ENCODE measurements around the gene PFKFB3.
A peak's percentile ranks its signal among the peaks of the same experiment; 100 is the strongest.
"Not testable (repeated sequence)": the region's sequence is repeated elsewhere in the genome, so short reads cannot be mapped to it uniquely, and the experiment has no call there.

The PFKFB3 gene

DNA sequence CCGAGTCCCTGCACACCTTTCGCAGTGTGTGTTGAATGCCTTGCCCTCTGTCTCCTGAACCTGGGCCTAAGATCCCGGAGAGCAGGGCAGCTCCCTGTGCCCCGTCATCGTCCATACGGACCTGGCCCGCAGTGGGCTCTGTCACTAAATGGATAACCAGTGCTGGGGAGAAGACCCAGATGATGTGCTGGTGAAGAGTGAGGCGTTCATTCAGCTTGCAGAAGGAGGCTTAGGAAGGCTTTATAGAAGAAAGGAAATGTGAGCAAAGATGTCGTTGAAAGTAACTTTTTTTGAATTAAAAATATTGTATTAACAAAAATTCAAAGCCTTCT, 34.4 kb downstream of the PFKFB3 start:
- Mint-ChIP-seq H3K36me3 (peaks cover 45 to 68% of the 10 kb centered on the region in 2 donors), H3K27ac (no peak overlapping the region), H3K4me3 (no peak overlapping the region), H3K27me3 (no peaks in the 10 kb centered on the region), H3K9me3 (no peaks in the 10 kb centered on the region), H3K4me1 (peaks cover 6 to 7% of the 10 kb centered on the region in 2 donors)
- ATAC-seq (replicated peaks) (no peak), DNase-seq (no peak)

GRCh38 chr10:6238587-6239212, 36.0 kb downstream of the PFKFB3 start:
- ATAC-seq (replicated peaks); H3K27me3 Mint-ChIP-seq; H3K27ac Mint-ChIP-seq; H3K4me1 Mint-ChIP-seq; H3K9me3 Mint-ChIP-seq; H3K4me3 Mint-ChIP-seq; DNase-seq: not testable (repeated sequence)
- peaks cover 33 to 61% of the 10 kb centered on the region in 2 donors for H3K36me3 Mint-ChIP-seq

DNA sequence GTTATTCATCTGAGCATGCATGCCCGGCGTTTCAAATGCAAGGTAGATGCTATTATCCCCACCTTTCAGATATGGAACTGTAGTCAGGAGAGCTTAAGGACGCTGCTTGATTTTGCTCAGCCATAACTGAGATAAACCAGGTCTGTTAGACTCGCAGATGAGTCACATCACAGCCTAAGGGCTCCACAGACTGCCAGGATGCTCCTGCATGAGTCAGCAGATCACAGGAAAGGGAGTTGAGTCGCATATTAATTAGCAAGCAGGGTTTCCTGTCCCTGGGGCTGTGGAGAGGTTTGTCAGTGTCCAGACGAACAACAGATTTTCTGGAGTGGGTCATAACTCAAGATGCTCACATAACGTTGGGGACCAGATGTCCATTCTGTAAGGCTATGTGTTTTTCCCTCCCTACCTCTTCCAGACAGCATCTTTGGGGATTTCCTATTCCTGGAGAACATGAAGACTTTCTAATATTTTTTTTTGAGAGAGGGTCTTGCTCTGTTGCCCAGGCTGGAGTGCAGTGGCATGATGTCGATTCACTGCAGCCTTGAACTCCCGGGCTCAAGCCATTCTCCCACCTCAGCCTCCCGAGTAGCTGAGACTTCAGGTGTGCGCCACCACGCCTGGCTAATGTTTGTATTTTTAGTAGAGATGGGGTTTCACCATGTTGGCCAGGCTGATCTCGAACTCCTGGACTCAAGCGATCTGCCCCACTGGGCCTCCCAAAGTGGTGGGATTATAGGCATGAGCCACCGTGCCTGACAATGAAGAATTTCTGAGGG, 36.7 kb downstream of the PFKFB3 start:
- Mint-ChIP-seq H3K4me3 (no peak overlapping the region), H3K27ac (no peak overlapping the region), H3K36me3 (peaks cover 27 to 59% of the 10 kb centered on the region in 2 donors), H3K27me3 (no peaks in the 10 kb centered on the region), H3K9me3 (no peaks in the 10 kb centered on the region), H3K4me1 (peaks cover 6 to 7% of the 10 kb centered on the region in 2 donors)
- ATAC-seq (replicated peaks) (peak; percentile 84 to 90), DNase-seq (peak; percentile 16)

DNA sequence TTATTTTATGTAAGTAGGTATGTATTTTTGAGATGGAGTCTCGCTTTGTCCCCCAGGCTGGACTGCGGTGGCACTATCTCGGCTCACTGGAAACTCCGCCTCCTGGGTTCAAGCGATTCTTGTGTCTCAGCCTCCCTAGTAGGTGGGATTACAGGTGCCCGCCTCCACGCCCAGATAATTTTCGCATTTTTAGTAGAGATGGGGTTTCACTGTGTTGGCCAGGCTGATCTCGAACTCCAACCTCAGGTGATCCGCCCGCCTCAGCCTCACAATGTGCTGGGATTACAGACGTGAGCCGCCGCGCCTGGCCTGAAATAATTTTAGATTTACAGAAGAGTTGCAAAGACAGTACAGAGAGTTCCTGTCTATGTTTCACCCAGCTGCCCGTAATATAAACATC, 37.5 kb downstream of the PFKFB3 start:
- Mint-ChIP-seq H3K4me1 (peaks cover 6 to 7% of the 10 kb centered on the region in 2 donors), H3K9me3 (no peaks in the 10 kb centered on the region), H3K4me3 (no peak overlapping the region), H3K27me3 (no peaks in the 10 kb centered on the region), H3K27ac (no peak overlapping the region), H3K36me3 (peaks cover 26 to 53% of the 10 kb centered on the region in 2 donors)
- ATAC-seq (replicated peaks) (no peak), DNase-seq (no peak)

- ATAC-seq (replicated peaks) (no peak), DNase-seq (no peak)
- Mint-ChIP-seq H3K9me3 (no peaks in the 10 kb centered on the region), H3K4me1 (peaks cover 6 to 7% of the 10 kb centered on the region in 2 donors), H3K27ac (no peak overlapping the region), H3K4me3 (no peak overlapping the region), H3K27me3 (no peaks in the 10 kb centered on the region), H3K36me3 (peaks cover 10 to 41% of the 10 kb centered on the region in 2 donors)
Measured at GRCh38 chr10:6242089-6242488, 39.4 kb downstream of the PFKFB3 start.

- Mint-ChIP-seq H3K27ac (no peak overlapping the region), H3K4me1 (no peaks in the 10 kb centered on the region), H3K36me3 (peaks cover 13 to 30% of the 10 kb centered on the region in 2 donors), H3K9me3 (no peaks in the 10 kb centered on the region), H3K4me3 (no peak overlapping the region), H3K27me3 (no peaks in the 10 kb centered on the region)
- ATAC-seq (replicated peaks) (no peak), DNase-seq (no peak)
Measured at GRCh38 chr10:6244510-6244909, 41.8 kb downstream of the PFKFB3 start.

DNA sequence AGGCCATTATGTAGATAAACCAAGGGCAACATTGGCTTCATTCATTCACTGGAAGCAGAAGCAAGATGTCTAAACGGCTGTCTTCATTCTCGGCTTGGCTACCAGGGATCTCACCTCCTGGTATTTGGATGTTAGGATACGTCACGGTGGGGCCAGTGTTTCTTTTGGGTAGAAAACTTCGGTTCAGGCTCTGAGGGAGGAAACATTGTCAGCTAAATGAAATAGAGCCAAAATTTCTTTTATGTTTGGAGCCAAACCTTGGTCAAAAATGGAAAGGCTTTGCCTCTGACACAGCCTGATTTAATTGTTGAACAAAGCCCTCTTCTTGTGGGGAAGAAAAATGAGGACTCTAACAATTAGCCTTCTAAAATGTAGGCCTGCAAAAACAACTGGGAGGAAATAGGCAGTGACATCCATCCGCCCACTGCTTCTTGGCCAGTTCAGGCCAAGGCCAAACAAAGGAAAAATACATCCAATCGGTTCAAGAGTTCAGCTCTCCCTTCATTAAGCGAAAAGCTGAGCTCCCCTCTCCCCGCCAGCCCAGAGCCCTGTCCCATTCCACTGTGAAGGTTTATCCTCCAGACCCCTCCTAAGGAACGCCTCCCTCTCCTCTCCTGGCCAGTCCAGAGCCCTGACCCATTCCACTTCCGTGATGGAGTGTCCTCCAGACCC, 44.4 kb downstream of the PFKFB3 start:
- ATAC-seq (replicated peaks), result no peak
- Mint-ChIP-seq H3K4me1 (peaks cover 4% of the 10 kb centered on the region in 2 donors), H3K27me3 (no peaks in the 10 kb centered on the region), H3K36me3 (peaks cover 6 to 18% of the 10 kb centered on the region in 2 donors), H3K27ac (no peak overlapping the region), H3K4me3 (no peak overlapping the region), H3K9me3 (no peaks in the 10 kb centered on the region)
- no peak for DNase-seq

- H3K27me3 Mint-ChIP-seq; ATAC-seq (replicated peaks); H3K4me1 Mint-ChIP-seq; H3K27ac Mint-ChIP-seq; DNase-seq; H3K9me3 Mint-ChIP-seq; H3K4me3 Mint-ChIP-seq: not testable (repeated sequence)
- peaks cover 5 to 14% of the 10 kb centered on the region in 2 donors for H3K36me3 Mint-ChIP-seq
Measured at GRCh38 chr10:6248908-6249307, 46.2 kb downstream of the PFKFB3 start.

DNA sequence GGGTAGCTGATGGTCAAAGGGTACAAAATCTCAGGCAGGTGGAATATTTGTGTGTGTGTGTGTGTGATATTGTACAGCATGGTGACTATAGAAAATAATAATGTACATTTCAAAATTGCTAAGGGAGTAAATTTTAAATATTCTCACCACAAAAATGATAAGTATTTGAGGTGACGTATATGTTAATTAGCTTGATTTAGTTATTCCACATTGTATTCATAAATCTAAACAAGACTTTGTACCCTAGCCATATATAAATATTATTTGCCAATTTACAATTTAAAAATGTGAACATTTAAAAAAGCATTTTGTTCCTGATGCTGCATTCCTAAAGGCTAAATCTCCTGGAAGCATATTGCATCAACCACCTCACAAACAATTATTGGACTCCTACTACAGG, 47.0 kb downstream of the PFKFB3 start:
- Mint-ChIP-seq H3K4me3 (no peak overlapping the region), H3K4me1 (peaks cover 11 to 15% of the 10 kb centered on the region in 2 donors), H3K27me3 (no peaks in the 10 kb centered on the region), H3K36me3 (peaks cover 5 to 10% of the 10 kb centered on the region in 2 donors), H3K27ac (no peak overlapping the region), H3K9me3 (no peaks in the 10 kb centered on the region)
- DNase-seq (no peak), ATAC-seq (replicated peaks) (no peak)

GRCh38 chr10:6250745-6251144, 48.0 kb downstream of the PFKFB3 start:
- DNase-seq (no peak), ATAC-seq (replicated peaks) (peak; percentile 38 to 68)
- Mint-ChIP-seq H3K4me3 (no peak overlapping the region), H3K27ac (no peak overlapping the region), H3K36me3 (peaks cover 5 to 10% of the 10 kb centered on the region in 2 donors), H3K9me3 (no peaks in the 10 kb centered on the region), H3K4me1 (peaks cover 11 to 15% of the 10 kb centered on the region in 2 donors), H3K27me3 (no peaks in the 10 kb centered on the region)

- Mint-ChIP-seq H3K27me3 (peaks cover 2 to 4% of the 10 kb centered on the region in 2 donors), H3K27ac (no peak overlapping the region), H3K4me3 (no peak overlapping the region), H3K4me1 (peaks cover 14 to 15% of the 10 kb centered on the region in 2 donors), H3K36me3 (peaks cover 8 to 30% of the 10 kb centered on the region in 2 donors), H3K9me3 (peaks cover 3 to 4% of the 10 kb centered on the region in 2 donors)
- ATAC-seq (replicated peaks) (peak; percentile 84 to 92), DNase-seq (no peak)
Measured at GRCh38 chr10:6254201-6254600, 51.5 kb downstream of the PFKFB3 start.

DNA sequence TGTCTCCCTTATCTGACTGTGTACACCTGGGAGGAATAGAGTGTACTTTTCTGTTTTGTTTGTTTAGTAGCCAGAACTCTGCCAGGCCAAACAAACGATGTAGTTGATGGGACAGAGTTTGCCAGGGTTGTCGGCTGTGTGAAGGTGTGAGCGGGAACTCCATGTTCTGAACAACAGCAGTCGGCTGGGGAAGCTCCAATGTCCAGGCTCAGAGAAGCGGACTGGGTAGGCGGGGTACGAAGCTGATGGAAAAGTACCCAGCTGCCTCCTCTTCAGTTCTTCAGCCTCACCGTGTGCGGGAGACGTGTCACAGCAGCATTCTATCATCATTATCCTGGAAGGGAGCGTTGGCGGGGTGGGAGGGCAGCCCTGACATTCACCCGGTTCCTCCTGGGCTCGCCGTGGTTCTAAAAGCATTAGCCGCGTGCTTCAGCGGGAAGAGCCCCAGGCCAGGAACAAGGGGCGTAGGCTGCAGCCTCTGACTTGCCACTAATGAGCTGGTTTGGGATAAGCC, 52.9 kb downstream of the PFKFB3 start:
- Mint-ChIP-seq H3K9me3 (peaks cover 10% of the 10 kb centered on the region in 2 donors), H3K27ac (no peak overlapping the region), H3K36me3 (peaks cover 11 to 36% of the 10 kb centered on the region in 2 donors), H3K4me3 (no peak overlapping the region), H3K27me3 (peaks cover 5 to 8% of the 10 kb centered on the region in 2 donors), H3K4me1 (peaks cover 15 to 18% of the 10 kb centered on the region in 2 donors)
- DNase-seq (no peak), ATAC-seq (replicated peaks) (no peak)

GRCh38 chr10:6256439-6256838, 53.7 kb downstream of the PFKFB3 start:
- Mint-ChIP-seq H3K36me3 (peaks cover 16 to 40% of the 10 kb centered on the region in 2 donors), H3K9me3 (peaks cover 15 to 16% of the 10 kb centered on the region in 2 donors), H3K4me3 (no peak overlapping the region), H3K27ac (no peak overlapping the region), H3K4me1 (peaks cover 11 to 14% of the 10 kb centered on the region in 2 donors), H3K27me3 (peaks cover 5 to 8% of the 10 kb centered on the region in 2 donors)
- ATAC-seq (replicated peaks) (no peak), DNase-seq (no peak)

- H3K4me3 Mint-ChIP-seq, result no peak overlapping the region
- H3K27me3 Mint-ChIP-seq, result peaks cover 5 to 8% of the 10 kb centered on the region in 2 donors
- H3K4me1 Mint-ChIP-seq, result peaks cover 3 to 9% of the 10 kb centered on the region in 2 donors
- DNase-seq (no peak), ATAC-seq (replicated peaks) (no peak)
- peaks cover 16 to 19% of the 10 kb centered on the region in 2 donors for H3K9me3 Mint-ChIP-seq
- H3K36me3 Mint-ChIP-seq, result peaks cover 20 to 45% of the 10 kb centered on the region in 2 donors
- H3K27ac Mint-ChIP-seq, result no peak overlapping the region
Measured at GRCh38 chr10:6259153-6259552, 56.4 kb downstream of the PFKFB3 start.

Measured in stimulated activated naive B cell treated with anti-CD40 and anti-IgM and Interleukin-4, amounts not matched to agents 10 μg/mL and 1 μg/mL and 100 μg/mL, for 72 hours (primary cell).